Measurements from ENCODE around the gene GRIA3. TPM values are rescaled to one million over a fixed set of nuclear protein-coding genes. Genes with fewer than 3 reads are reported as not detected.

The GRIA3 gene
- total RNA-seq, 1 donor from 2014 or later = 3.7 TPM

DNA sequence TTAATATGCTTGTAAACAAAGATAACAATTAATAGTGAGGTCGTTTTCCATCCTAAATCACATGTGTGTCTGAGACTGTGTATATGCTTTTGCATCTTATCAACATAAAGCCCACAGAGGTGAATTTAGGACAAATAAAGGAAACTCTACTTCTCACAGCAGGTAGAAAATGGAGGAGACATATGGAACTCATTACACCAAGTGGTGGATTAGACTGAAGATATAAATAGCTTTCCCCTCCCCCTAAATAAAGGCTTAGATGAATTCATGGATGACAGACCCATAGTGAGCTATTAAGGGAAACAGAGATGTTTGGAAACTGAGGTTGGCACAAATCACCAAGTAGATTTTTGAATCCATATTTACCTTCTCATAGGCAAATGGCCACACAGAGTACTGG lies 79.7 kb downstream of the GRIA3 start:
- H3K36me3 ChIP-seq = no peaks in the 10 kb centered on the region
- no peaks in the 10 kb centered on the region for H3K27me3 ChIP-seq (ENCODE audit: low read depth)
- TF ChIP-seq, protein P1, sequence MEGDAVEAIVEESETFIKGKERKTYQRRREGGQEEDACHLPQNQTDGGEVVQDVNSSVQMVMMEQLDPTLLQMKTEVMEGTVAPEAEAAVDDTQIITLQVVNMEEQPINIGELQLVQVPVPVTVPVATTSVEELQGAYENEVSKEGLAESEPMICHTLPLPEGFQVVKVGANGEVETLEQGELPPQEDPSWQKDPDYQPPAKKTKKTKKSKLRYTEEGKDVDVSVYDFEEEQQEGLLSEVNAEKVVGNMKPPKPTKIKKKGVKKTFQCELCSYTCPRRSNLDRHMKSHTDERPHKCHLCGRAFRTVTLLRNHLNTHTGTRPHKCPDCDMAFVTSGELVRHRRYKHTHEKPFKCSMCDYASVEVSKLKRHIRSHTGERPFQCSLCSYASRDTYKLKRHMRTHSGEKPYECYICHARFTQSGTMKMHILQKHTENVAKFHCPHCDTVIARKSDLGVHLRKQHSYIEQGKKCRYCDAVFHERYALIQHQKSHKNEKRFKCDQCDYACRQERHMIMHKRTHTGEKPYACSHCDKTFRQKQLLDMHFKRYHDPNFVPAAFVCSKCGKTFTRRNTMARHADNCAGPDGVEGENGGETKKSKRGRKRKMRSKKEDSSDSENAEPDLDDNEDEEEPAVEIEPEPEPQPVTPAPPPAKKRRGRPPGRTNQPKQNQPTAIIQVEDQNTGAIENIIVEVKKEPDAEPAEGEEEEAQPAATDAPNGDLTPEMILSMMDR (IDR thresholded peaks at IDR 0.05; ENCODE audit: borderline replicate concordance) = no peak
- no peak overlapping the region for H3K27ac ChIP-seq (replicated peaks)
- H3K9me3 ChIP-seq (replicated peaks) = no peaks in the 10 kb centered on the region
- no peaks in the 10 kb centered on the region for H3K4me1 ChIP-seq
- no peak for DNase-seq
- no peak overlapping the region for H3K4me3 ChIP-seq
- intact Hi-C loops (cut with micrococcal nuclease) = no loop called here

- H3K36me3 ChIP-seq = no peaks in the 10 kb centered on the region
- H3K9me3 ChIP-seq (replicated peaks) = no peaks in the 10 kb centered on the region
- no peak overlapping the region for H3K27ac ChIP-seq (replicated peaks)
- no peaks in the 10 kb centered on the region for H3K4me1 ChIP-seq
- no peaks in the 10 kb centered on the region for H3K27me3 ChIP-seq (ENCODE audit: low read depth)
- intact Hi-C loops (cut with micrococcal nuclease) = no loop called here
- H3K4me3 ChIP-seq = no peak overlapping the region
- TF ChIP-seq, protein P1 (IDR thresholded peaks at IDR 0.05; ENCODE audit: borderline replicate concordance) = no peak
- no peak for DNase-seq
These were observed 83.1 kb downstream of the GRIA3 start for GRCh38 chrX:123267220-123267619.

- Histone ChIP-seq H3K27me3 (ENCODE audit: low read depth) (no peaks in the 10 kb centered on the region), H3K4me1 (no peaks in the 10 kb centered on the region), H3K4me3 (no peak overlapping the region), H3K36me3 (no peaks in the 10 kb centered on the region), H3K9me3 (replicated peaks) (no peaks in the 10 kb centered on the region), H3K27ac (replicated peaks) (no peak overlapping the region)
- TF ChIP-seq, protein P1 (IDR thresholded peaks at IDR 0.05; ENCODE audit: borderline replicate concordance) = no peak
- DNase-seq = no peak
- intact Hi-C loops (cut with micrococcal nuclease) = no loop called here
These were observed 87.8 kb downstream of the GRIA3 start for GRCh38 chrX:123271902-123272301.

DNA sequence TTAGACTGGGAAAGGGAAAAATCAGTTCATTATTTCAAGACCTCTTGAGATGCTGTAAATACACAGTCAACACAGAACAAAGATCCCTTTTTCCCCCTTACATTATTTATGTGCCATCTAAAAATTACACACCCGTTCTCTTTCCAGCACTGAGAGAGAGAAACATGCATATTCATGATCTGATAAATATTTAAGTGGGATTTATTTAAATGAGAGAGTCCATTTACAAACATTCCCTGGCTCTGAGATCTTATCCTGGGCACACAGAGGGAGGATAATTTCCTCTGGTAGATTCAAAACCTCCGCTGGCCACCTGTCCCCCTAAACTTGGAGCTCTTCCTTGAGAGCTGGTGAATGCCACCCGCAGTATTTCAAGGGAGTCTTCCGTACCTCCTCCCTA lies 88.6 kb downstream of the GRIA3 start:
- no peaks in the 10 kb centered on the region for H3K9me3 ChIP-seq (replicated peaks)
- TF ChIP-seq, protein P1 (IDR thresholded peaks at IDR 0.05; ENCODE audit: borderline replicate concordance) = no peak
- no peaks in the 10 kb centered on the region for H3K4me1 ChIP-seq
- H3K27me3 ChIP-seq (ENCODE audit: low read depth) = no peaks in the 10 kb centered on the region
- intact Hi-C loops (cut with micrococcal nuclease) = no loop called here
- no peak overlapping the region for H3K4me3 ChIP-seq
- H3K27ac ChIP-seq (replicated peaks) = no peak overlapping the region
- DNase-seq = no peak
- H3K36me3 ChIP-seq = no peaks in the 10 kb centered on the region

DNA sequence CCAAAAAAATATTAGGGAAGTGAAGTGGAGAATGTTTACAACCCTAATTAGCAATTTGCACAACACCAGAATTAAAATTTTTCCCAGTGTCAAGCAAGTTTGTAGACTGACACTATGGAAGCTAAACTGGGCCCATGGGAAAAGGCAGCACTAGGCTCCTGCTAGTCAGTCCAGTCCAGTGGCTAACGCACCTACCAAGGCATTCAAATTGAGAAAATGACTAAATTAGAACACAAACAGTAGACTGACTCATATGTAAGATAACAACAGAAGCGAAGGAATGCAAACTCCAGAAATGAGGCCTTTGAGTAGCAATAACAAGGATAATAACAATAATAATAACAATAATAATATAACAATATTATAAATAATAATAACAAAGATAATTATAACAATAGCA lies 90.7 kb downstream of the GRIA3 start:
- no peaks in the 10 kb centered on the region for H3K36me3 ChIP-seq
- no peak overlapping the region for H3K27ac ChIP-seq (replicated peaks)
- H3K9me3 ChIP-seq (replicated peaks) = no peaks in the 10 kb centered on the region
- TF ChIP-seq, protein P1 (IDR thresholded peaks at IDR 0.05; ENCODE audit: borderline replicate concordance) = no peak
- no peaks in the 10 kb centered on the region for H3K4me1 ChIP-seq
- intact Hi-C loops (cut with micrococcal nuclease) = no loop called here
- DNase-seq = no peak
- no peak overlapping the region for H3K4me3 ChIP-seq
- no peaks in the 10 kb centered on the region for H3K27me3 ChIP-seq (ENCODE audit: low read depth)

- H3K9me3 ChIP-seq (replicated peaks) = no peaks in the 10 kb centered on the region
- no peak for DNase-seq
- H3K27ac ChIP-seq (replicated peaks) = no peak overlapping the region
- no peaks in the 10 kb centered on the region for H3K27me3 ChIP-seq (ENCODE audit: low read depth)
- TF ChIP-seq, protein P1 (IDR thresholded peaks at IDR 0.05; ENCODE audit: borderline replicate concordance) = no peak
- intact Hi-C loops (cut with micrococcal nuclease) = no loop called here
- H3K4me1 ChIP-seq = no peaks in the 10 kb centered on the region
- H3K4me3 ChIP-seq = no peak overlapping the region
- no peaks in the 10 kb centered on the region for H3K36me3 ChIP-seq
These were observed 93.3 kb downstream of the GRIA3 start for GRCh38 chrX:123277347-123277746.
